HG03575 (cell line): ENCODE measurements around the gene FANCE.

ENCODE experiments used
- ATAC-seq: cut with Tn5 transposase; IDR thresholded peaks from one replicate; pipeline ENCODE4 v1.9.1; 2021; ENCODE audit not compliant: unreplicated experiment, insufficient number of reproducible peaks, low FRiP score; ENCODE audit errors: extremely low read depth

The FANCE gene

DNA sequence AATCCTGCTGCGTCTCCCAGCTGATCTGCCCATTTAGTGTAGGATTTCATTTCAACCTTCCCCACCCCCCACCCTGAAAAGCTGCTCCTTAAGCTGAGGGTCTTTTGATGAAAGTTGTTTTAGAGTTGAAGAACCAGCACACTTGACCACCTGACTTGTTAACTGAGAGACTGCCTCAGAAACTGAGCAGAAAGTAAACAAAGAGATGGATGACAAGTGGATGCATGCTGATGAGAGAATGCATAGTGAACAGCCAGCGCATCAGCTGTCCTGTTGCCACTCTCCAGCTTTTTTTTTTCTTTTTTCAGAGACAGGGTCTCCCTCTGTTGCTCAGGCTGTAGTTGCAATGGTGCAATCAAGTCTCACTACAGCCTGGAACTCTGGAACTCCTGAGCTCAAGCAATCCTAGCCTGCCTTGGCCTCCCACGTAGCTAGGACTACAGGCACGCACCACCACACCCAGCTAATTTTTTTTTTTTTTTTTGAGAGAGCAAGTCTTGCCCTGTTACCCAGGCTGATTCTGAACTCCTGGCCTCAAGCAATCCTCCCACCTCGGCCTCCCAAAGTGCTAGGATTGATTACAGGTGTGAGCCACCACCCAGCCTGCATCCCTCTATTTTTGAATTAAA lies 25.5 kb downstream of the FANCE start:
- no peak for ATAC-seq

DNA sequence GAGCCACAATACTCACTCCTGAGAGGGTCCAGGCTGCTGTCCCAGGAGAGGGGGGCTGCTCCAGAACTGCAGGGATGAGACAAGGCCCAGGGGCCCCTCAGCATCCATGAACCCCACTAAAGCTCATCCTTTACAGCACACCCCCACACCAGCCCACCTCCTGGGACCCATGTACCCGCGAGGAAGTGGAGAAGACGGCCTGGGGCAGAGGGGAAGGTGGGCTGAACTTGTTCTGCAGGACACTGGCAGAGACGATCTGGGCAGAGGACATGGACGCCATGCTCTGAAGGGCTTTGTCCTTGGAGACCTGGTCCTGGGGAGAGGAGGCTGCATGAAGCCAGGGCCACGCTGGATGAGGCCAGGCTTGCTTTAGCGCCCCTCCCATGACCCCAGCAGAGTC lies 26.1 kb downstream of the FANCE start:
- no peak for ATAC-seq

DNA sequence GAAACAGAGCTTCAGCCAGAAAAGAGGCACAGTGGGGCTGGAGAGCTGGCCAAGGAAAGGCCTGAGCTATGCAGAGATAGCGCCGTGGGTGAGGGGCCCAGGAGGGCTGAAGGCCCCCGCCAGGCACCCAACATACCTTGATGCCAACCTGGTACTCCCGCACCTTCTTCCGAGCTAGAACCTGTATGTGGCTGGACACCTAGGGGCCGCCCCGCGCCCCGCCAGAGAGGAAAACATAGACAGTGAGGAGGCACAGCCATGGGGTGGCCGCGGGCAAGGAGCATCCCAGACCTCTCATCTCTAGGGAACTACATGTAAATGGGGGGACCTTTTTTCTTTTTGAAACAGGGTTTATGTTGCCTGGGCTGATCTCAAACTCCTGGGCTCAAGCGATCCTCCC lies 28.0 kb downstream of the FANCE start:
- ATAC-seq: no peak

DNA sequence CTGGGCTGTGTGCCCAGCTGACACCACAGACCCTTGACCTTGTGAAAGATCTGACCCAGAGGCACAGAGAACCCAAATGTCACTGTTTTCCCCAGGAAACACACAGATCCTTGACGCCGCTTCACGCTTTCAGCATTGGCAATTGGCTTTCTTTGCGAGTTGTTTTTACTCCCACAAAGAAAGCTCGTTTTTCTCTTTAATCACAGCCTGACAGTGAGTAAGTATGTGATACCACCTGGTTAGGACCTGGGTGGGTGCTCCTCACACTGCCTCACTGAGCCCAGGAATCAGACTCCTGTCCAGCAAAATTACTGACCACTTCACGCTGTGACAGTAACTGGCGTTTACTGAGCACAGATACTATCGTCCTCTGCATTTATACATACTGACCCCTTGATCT lies 29.1 kb downstream of the FANCE start:
- no peak for ATAC-seq

DNA sequence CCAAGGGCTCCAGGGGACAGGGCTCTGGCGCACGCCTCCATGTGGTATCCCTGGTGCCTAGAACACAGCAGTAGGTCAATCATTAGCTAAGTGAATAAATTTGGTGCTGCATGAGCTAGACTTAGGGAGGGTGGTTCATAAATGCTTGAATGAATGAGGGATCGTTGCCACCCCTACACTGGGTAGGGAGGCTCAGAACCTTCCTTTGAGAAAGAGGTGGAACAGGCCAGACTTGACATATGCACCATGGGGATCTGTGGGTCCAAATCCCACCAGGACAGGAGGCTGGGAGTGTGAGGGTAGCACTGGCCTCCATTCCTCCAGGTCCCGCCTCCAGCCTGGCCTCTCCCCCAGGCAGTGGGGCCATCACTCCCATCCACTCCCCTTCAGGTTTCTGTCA lies 30.9 kb downstream of the FANCE start:
- ATAC-seq: no peak

DNA sequence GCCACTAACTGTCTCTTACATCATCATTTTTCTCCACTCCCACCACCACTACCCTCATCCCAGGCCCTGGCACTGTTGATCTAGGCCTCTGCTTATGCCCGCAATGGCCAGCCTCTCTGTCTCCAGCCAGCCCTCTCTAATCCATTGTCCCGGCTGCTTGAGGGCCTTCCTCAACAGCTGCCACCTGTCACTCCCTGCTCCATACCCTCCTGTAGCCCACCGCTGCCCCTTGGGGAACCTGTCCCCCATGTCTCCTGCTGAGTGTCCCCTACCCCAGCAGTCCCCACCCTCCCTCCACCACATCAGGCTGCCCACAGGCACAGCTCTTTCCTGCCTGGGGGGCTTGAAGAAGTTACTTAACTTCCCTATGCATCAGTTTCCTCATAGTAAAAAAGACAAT lies 31.4 kb downstream of the FANCE start:
- no peak for ATAC-seq

DNA sequence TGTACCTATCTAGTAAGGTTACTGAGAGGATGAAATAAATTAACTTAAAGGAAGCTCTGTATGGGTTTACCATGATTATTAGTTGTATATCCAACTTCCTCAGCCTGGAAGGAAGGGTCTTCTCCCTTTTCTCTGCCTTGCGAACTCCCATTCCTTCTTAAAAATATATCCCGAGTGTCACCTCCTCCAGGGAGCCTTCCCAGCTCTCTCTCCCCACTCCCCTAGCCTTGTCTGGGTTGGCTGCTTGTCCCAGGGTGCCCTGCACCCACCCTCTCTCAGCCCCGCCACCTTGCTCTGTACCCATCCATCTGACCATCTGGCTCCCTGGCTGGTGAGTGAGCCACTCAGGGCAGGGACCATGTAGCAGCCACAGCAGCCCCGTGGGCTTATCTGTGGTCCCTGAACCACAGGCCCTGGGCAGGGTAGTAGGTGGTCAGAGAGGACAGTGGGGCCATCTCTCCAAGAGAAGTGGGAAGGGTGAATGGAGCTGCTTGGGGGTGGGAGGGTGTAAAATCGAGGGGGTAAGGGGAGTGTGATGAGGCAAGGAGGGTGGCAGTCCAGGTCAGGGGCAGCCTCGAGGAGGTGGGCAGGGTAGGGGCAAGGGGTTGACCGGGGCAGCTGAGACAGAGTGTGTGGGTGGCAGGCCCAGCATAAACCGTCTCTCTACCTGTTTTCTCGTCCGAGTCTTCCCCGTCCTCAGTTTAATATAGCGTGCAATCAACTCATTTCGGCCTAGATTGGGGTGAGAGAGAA lies 31.9 kb downstream of the FANCE start:
- ATAC-seq: no peak

DNA sequence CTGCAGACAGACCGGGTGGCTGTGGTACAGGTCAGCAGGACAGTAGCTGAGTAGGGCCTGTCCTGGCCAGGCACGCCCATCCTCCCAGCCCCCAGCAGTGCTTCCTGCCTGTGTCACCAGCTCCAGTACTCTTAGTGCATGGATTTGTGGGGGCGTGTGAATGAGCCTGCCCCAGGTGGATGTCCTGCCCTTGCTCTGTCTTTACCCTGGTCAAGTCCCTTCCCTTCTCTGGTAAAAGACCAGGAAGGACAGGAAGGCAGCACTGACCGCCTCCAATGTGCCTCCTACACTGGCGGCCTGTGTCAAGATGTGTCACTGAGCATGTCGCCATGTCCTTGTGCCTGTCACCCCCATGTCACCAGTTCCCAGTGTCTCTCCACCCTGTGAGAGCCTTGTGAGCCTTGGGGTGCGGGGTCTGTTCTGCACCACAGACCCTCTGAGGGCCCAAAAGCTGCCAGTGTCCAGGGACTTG lies 32.8 kb downstream of the FANCE start:
- no peak for ATAC-seq

DNA sequence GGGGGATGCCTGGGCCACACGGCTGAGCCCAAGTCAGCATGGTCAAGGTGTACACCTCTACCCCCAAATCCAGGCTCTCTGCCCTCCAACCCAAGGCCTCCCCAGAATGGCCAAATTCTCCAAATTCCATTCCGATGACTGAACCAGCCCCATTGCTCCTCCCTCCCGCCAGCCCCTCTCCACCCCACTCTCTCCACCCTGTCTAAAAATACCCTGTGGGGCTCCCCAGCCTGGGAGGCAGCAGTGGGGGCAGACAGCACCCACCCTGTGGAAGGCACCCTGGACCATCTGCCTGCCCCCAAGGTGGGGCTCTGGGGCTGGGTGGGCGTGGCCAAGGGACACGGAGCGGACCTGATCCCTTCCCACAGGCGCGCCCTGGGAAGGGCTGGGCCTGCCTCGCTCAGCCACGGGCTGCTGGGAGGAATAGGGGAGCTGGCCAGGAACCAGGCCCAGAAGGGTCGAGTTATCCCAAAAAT lies 33.3 kb downstream of the FANCE start:
- no peak for ATAC-seq

DNA sequence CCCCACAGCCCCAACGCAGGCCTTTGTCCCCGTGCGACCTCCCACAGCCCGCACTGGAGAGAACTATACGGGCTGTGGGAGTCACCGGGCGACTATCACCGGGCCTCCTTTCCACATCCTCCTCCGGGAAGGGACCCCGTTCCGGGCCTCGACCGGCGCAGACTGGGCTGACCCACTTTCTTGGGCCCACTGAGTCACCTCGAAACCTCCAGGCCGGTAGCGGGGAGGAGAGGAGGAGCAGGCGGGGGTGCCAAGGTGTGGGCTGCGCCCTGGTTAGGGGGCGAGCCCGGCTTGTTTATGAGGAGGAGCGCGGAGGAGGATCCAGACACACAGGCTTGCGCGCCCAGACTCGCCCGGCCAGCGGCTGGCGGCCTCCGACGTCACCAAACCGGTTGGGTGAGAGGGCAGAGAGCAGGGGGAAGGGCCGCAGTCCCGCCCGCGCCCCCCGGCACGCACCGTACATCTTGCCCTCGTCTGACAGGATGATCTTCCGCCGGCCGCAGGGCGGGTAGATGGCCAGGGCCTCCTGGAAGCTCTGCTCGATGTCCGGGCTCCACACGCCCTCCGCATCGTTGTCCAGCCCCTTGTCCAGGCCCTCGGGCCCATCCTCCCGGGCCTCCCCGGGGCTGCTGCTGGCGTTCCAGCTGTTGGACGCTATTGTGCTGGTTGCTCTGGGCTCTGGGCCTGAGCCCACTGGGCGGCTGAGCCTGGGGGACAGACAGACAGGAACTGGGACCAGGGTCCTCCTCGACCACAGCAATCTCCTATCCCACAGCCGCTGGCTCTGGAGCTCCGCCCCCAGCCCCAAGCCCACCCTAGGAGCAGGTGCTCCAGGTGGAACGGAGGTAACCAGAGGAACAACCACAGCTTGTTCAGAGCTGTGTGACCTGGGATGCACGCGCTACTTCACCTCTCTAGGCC lies 34.1 kb downstream of the FANCE start:
- ATAC-seq: no peak

DNA sequence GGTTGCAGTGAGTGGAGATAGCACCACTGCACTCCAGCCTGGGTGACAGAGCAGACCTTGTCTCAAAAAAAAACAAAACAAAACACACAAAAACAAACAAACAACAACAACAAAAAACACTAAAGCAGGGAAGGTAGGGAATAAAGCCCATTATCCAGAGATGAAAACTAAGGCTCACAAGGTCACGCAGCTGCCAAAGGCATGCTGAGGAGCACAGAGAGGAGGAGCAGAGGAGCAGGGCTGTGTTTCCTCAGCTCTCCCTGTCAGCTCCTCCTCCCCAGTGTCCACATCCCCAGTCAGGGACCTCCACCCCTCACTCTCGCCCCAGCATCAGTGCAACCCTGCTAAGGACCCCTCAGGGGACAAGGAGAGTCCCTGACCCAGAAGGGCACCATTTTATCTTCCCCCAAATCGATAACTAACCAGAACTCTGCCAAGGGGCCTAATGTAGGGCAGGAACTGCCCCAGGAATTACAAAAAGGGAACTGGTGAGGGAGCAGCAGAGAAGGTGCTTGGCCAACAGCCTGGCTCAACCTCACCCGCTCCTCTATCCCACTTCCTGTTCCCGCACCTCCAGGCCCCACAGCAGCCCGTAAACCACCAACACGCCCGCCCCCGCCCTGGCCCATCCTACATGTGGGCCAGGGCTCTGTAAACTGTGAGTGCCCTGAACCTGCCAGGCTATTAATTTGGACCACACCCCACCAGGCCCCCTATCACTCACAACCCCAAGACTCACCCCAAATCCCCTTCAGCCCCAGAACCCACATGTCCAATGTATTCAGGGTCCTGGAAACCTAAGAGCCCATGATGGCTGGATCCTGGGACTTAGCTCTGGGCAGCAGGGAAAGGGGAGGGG lies 35.7 kb downstream of the FANCE start:
- no peak for ATAC-seq

DNA sequence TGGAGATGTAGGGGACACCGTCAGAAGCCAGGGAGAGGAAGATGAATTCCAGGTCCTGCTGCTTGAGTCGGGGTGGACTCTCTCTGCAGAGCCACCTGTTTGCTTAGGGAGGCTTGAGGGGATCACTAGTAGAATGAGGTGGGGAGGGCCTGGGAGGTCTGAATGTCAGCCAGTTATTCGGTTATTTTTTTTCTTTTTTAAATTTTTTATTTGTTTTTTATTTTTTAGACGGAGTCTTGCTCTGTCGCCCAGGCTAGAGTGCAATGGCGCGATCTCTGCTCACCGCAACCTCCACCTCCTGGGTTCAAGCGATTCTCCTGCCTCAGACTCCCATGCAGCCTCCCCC lies 36.4 kb downstream of the FANCE start:
- ATAC-seq: no peak

DNA sequence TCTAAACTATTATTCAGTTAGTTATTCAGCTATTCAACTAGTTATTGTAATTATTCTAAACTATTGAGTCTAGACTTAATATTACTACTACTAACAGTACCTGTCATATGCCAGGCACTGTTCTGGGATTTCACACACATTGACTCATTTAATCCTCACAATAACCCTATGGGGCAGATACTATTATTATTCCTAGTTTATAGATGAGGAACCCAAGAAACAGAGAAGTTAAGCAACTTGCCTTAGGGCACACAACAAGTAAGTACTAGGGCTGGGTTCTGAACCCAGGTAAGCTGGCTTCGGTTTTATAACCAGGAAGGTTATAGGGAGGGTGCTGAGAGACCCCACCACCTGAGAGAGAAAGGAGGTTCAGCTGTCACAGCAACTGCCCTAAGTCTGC lies 36.9 kb downstream of the FANCE start:
- ATAC-seq: no peak

DNA sequence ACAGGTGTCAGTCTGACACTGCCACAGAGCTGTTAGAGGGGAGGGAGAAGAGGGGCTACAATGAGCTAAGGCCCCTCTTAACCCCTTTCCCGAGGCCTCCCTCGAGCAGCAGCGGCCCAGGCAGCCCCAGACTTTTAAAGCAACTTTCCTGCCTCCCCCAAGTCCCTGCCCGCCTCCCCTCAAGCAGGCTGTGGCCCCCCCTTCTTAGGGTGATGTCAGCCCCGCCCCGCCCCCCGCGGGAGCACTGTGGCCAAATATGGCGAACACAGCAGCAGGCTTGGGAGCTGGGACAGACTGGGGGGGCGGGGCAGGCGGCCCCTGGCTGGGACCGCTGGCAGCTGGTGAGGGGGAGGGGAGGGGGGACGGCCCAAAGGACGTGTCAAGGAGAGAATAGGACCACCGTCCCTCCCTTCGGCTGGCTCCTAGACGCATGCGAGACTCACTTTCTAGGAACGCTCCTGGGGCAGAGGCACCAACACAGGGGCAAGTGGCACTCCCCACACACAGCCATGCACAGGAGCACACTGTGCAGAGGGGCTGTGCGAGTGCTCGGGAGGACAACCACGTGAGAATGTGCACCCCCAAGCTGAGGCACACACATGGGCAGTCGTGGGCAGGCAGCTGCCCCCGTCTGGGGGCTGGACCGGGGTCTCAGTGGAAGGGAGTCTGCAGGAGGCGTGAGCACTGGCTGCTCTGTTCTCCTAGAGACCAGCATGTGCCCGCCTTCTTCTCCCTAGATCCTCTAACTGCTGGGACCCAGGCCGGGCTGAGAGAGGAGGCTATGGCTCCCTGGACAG lies 38.1 kb downstream of the FANCE start:
- no peak for ATAC-seq

DNA sequence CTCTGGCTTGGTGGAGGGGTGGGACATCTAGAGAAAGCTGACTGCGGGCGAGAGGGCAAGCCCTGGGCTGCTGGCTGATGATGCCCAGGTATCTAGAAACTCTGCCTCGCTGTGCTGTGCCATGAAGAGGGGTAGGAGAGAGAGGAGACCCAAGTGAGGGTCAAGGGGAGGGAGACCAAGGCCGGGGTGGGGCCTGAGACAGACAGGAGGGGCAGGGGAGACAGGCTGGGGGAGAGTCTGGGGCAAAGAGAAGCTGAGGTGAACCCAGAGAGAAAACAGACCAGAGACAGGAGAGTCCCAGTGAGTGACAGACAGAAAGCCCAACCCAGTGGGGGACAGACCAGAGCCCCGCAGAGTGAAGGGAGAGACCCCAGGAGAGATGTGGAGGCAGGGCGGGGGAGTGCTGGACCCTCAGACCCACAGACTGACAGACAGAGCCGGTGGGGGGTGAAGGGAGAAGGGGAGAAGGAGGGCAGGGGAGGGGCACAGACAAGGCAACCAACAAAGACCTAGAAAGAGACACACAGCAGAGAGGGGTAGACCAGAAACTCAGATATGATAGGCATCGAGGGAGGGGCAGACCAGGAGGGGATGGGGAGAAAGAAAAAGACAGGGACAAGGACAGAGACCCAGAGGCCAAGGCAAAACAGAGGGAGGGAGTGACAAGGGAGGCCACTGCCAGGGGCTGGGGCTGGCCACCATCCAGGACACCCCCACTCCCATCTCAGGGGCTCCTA lies 38.9 kb downstream of the FANCE start:
- no peak for ATAC-seq

DNA sequence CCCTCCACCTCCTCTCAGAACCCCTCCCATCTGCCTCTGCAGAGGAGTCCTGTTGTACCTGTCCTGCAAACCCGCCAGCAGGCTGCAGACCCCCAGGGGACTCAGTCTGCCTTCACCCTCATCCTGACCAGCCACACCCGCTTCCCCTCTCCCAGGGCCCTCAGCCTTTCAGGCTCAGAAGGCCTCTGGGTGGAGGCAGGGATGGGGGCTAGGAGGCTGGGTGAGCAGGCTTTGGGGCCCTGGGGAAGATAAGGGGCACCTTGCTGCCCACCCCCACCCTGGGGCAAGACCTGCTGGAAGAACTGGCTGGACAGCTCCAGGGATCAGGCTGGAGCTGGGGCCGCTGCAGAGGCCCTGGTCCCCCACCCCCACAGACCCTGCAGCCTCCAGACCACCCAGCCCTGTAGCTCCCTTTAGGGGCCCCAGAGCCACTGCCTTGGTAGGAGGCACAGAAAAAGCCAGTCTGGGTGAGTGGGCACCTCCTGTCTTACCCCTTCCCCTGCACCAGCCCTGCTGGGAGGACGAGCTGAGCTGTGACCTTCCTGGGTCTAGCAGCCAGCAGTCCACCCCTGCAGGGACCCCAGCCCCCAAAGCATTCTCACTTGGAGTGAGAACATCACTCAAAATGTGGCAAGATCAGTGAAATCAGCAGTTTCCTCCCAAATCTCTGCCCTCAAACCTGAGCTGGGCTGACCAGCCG lies 39.6 kb downstream of the FANCE start:
- ATAC-seq: no peak
